Natural killer cell treated with Interleukin-12 subunit alpha and Interleukin-12 subunit beta and Interleukin-15 and Interleukin-18, amount 100 ng/mL, for 72 hours (primary cell): Measurements from ENCODE around the gene RAB37. TPM values are rescaled to one million over a fixed set of nuclear protein-coding genes. Genes with fewer than 3 reads are reported as not detected.

ENCODE experiments used
- ATAC-seq, 2 donors: fragments of 150-1000 bp; cut with Tn5 transposase in 1 of 2; sonication (Bioruptor Pico), chemical (Tn5 transposase) in 1 of 2; 2 replicates each; pipeline ENCODE4 v1.10.0; 2021
- DNase-seq: peaks from one replicate; pipeline ENCODE4 v3.0.0; 2022; ENCODE audit warnings: low spot score
- H3K27ac Mint-ChIP-seq, 2 donors: 1 replicate in 1 of 2; 2 replicates in 1 of 2; pipeline ENCODE4 v1.8.0; 2022; ENCODE audit warnings: mixed read lengths in 2 of 2, mild to moderate bottlenecking in 1 of 2, moderate library complexity in 1 of 2
- H3K27me3 Mint-ChIP-seq, 2 donors: 1 replicate in 1 of 2; 2 replicates in 1 of 2; pipeline ENCODE4 v1.8.0; 2022; ENCODE audit warnings: mixed read lengths in 2 of 2
- H3K36me3 Mint-ChIP-seq: one replicate; pipeline ENCODE4 v1.8.0; 2022; ENCODE audit warnings: mixed read lengths
- H3K4me1 Mint-ChIP-seq, 2 donors: 1 replicate in 1 of 2; 2 replicates in 1 of 2; pipeline ENCODE4 v1.8.0; 2022; ENCODE audit warnings: low read depth in 2 of 2, mixed read lengths in 2 of 2, mild to moderate bottlenecking in 1 of 2
- H3K4me3 Mint-ChIP-seq: one replicate; pipeline ENCODE4 v1.8.0; 2022; ENCODE audit warnings: mixed read lengths
- H3K9me3 Mint-ChIP-seq: 2 replicates; pipeline ENCODE4 v1.8.0; 2022; ENCODE audit warnings: mixed read lengths
- total RNA-seq, 2 donors: library from RNA; stranded (reverse); gene quantifications; one replicate each; pipeline ENCODE4 v1.2.3, GENCODE V29; 2022

RAB37 gene
- total RNA-seq, 2 donors from 2014 or later: 1.3 to 3.3 TPM

DNA sequence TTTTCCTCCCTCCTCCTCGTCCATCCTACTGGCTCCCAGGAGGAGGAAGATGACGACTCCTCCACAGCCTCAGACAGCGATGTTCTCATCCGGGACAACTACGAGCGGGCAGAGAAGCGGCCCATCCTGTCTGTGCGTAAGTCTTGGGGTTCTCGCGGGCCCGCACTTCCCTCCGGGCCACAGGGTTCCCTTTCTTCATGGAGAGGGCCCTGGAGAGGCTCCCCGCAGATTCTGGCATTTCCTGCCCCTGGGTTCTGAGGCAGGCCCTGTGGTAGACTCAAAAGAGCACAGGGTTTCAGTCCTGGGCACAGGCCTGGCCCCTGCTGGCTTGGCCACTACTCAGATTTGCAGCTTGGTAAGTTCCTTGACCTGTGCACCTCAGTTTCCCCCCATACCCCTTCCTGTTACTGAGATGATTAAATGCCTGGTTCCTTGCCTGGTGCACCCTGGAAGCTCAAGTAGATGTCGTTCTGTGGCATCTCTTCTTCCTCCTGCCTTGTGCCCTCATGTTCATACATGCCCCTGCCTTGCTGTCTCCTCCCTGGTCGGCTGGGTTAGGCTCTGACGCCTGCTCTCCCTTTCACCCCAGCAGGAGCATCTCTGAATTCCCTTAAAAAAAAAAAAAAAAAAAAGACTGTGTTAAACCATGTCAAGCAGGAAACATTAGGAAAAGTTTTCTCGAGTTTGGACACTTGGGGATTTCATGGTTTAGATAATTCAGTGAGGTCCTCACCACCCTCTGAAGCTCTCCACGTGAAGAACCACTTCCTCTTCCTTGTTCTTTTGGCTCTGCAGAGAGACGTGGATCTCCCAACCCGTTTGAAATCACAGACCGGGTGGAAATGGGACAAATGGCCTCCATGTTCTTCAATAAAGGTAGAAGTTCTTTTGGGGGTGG, 53.4 kb downstream of the RAB37 start:
- Mint-ChIP-seq H3K27me3 (no peaks in the 10 kb centered on the region), H3K36me3 (no peaks in the 10 kb centered on the region), H3K4me3 (no peak overlapping the region), H3K27ac (no peak overlapping the region), H3K4me1 (peaks cover 6 to 7% of the 10 kb centered on the region in 2 donors), H3K9me3 (no peaks in the 10 kb centered on the region)
- no peak for ATAC-seq
- DNase-seq: no peak

DNA sequence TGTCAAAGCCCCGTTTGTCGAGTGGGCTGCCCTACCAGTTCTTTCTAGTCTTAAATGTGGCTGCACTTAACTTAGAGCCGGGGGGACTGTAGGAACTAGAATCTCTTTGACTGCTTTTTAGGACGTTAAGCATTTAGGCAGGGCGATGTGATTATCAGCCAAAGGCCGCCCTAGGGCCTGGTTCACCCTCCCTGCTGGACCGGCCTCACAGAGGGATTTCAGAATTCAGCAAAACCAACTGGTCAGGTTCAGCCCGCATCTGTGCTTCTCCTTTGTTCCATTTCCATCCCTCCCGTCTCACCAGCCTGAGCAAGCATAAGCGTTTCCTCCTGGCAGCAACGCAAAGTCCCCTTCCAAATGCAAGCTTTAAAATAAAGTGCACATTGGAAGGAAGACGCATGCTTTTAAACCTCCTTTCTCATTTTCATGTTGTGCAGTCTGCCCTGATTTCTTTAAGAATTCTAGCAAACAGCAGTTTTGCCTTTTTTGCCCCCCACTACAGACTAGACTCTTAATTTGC, 55.6 kb downstream of the RAB37 start:
- Mint-ChIP-seq H3K4me3 (no peak overlapping the region), H3K4me1 (peaks cover 6 to 7% of the 10 kb centered on the region in 2 donors), H3K36me3 (no peaks in the 10 kb centered on the region), H3K27ac (no peak overlapping the region), H3K9me3 (no peaks in the 10 kb centered on the region), H3K27me3 (no peaks in the 10 kb centered on the region)
- ATAC-seq (no peak), DNase-seq (no peak)

DNA sequence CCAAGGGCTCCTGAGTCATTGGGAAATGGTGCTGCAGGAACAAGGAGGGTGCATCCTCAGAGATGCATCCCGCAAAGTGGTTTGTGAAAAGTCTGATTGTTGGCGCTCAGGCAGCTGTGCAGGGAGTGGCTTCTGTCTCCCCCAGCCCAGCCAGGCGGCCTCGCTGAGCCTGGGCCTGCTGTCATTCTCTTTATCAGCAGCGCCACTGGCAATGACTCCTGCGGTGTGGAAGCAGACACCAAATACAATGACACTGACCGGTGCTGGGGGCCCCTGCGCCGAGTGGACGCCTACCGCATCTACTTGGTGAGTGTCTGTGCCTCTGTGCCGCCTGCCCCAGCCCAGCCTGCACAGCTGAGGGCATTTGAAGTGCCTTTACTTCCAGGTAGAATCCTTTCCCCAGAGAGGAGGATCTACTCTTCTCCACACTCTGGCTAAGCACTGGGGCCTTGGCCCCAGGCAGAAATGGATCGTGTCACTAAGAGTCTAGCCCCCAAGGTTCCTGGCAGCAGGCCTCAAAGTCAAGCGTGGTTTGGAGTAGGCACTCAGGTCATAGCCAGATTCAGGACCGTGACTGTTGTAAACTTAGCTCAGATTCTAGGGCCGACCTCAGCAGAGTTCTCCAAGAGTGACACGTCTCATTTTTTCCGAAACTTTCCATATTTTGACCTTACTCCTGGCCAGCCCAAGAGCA, 58.4 kb downstream of the RAB37 start:
- Mint-ChIP-seq H3K36me3 (no peaks in the 10 kb centered on the region), H3K27me3 (no peaks in the 10 kb centered on the region), H3K9me3 (no peaks in the 10 kb centered on the region), H3K4me3 (no peak overlapping the region), H3K4me1 (peaks cover 4 to 6% of the 10 kb centered on the region in 2 donors), H3K27ac (no peak overlapping the region)
- DNase-seq (no peak), ATAC-seq (no peak)

DNA sequence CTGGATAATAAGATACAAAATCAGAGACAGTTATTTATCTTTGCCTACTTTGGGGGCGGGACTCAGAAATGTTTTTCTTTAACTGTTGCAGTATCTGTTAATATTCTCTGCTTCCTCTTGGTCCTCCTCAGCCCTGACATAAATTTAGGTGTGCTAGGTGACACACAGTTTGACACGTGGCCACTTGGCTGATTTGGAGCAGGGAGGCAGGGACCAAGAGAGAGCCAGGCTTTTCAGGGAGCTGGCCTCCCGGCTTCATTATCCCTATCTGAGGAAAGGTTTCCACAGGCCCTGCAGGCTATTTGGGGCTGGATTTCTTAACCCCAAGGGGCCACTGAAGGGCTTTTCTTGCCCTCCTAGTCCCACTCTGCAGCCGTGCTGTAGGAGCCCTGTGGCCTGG, 59.2 kb downstream of the RAB37 start:
- no peaks in the 10 kb centered on the region for H3K27me3 Mint-ChIP-seq
- DNase-seq (no peak), ATAC-seq (no peak)
- H3K9me3 Mint-ChIP-seq: no peaks in the 10 kb centered on the region
- H3K27ac Mint-ChIP-seq: no peak overlapping the region
- H3K4me1 Mint-ChIP-seq: peaks cover 0 to 4% of the 10 kb centered on the region in 2 donors
- H3K4me3 Mint-ChIP-seq: no peak overlapping the region
- no peaks in the 10 kb centered on the region for H3K36me3 Mint-ChIP-seq

DNA sequence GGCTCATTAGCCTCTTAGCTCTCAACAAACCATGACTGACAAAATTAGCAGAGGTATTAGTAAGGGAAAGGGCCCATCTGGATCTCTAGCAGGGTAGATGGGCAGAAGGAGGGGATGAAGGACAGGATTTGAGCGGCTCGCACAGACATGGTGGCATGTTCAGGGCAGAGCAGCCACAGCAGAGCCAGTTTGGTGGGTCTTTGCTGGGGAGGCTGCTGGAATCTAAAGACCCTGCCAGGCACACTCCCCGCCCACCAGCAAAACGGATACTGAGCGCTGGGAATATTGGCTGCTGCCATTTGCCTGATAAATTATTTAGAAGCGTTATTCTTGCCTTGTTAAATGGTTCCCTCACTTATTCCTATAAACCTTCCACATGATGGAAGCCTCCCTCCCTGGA, 59.8 kb downstream of the RAB37 start:
- ATAC-seq: no peak
- no peaks in the 10 kb centered on the region for H3K4me1 Mint-ChIP-seq
- no peaks in the 10 kb centered on the region for H3K36me3 Mint-ChIP-seq

More for the DNA sequence above, 59.8 kb downstream of the RAB37 start:
- no peaks in the 10 kb centered on the region for H3K9me3 Mint-ChIP-seq
- DNase-seq: no peak
- H3K27ac Mint-ChIP-seq: no peak overlapping the region
- no peaks in the 10 kb centered on the region for H3K27me3 Mint-ChIP-seq
- H3K4me3 Mint-ChIP-seq: no peak overlapping the region

Other genes starting within 250 kb of the RAB37 start
- under 1 TPM; 0.17 to 0.39 TPM for gene CD300LB, start 205.8 kb upstream of the RAB37 start, total RNA-seq
- gene CD300C, start 191.1 kb upstream of the RAB37 start, total RNA-seq: 1 to 10 TPM; 1.5 to 5.8 TPM
- not detected for gene CD300H, start 169.7 kb upstream of the RAB37 start, total RNA-seq
- gene CD300LD, start 145.0 kb upstream of the RAB37 start, total RNA-seq: not detected
- gene CD300E, start 113.5 kb upstream of the RAB37 start, total RNA-seq: not detected
- 1 to 10 TPM in 1 of 2 donors, not detected in 1; 2.2 TPM for gene CD300LF, start 24.3 kb upstream of the RAB37 start, total RNA-seq
- gene NHERF1, start 11.4 kb downstream of the RAB37 start, total RNA-seq: 100 to 1,000 TPM; 159 to 187 TPM
- gene NAT9, start 39.1 kb downstream of the RAB37 start, total RNA-seq: 10 to 100 TPM; 42.9 to 60.7 TPM
- not detected for gene GRIN2C, start 122.6 kb downstream of the RAB37 start, total RNA-seq
- gene FDXR, start 135.7 kb downstream of the RAB37 start, total RNA-seq: 10 to 100 TPM in 1 of 2 donors, 1 to 10 TPM in 1; 9.8 to 16.7 TPM
- not detected for gene FADS6, start 156.4 kb downstream of the RAB37 start, total RNA-seq
- not detected for gene USH1G, start 186.0 kb downstream of the RAB37 start, total RNA-seq
- not detected for gene OTOP2, start 187.0 kb downstream of the RAB37 start, total RNA-seq
- not detected for gene OTOP3, start 198.6 kb downstream of the RAB37 start, total RNA-seq
- under 1 TPM; 0.47 to 0.83 TPM for gene HID1, start 235.5 kb downstream of the RAB37 start, total RNA-seq